ENCODE results near the gene SH3BGR.

SH3BGR gene

GRCh38 chr21:39456665-39457064 lies 4.9 kb downstream of the SH3BGR start:
- DNase-seq (ENCODE audit: low read depth in 2 of 2), result no peak

- DNase-seq (ENCODE audit: low read depth in 2 of 2), result no peak
These were observed 9.6 kb downstream of the SH3BGR start for GRCh38 chr21:39461419-39461818.

GRCh38 chr21:39463308-39463707 lies 11.5 kb downstream of the SH3BGR start:
- no peak for DNase-seq (ENCODE audit: low read depth in 2 of 2)

- no peak for DNase-seq (ENCODE audit: low read depth in 2 of 2)
These were observed 14.8 kb downstream of the SH3BGR start for GRCh38 chr21:39466584-39466983.

GRCh38 chr21:39467746-39468145 lies 16.0 kb downstream of the SH3BGR start:
- no peak for DNase-seq (ENCODE audit: low read depth in 2 of 2)

GRCh38 chr21:39468559-39468958 lies 16.8 kb downstream of the SH3BGR start:
- DNase-seq (ENCODE audit: low read depth in 2 of 2), result no peak

GRCh38 chr21:39471598-39471997 lies 19.8 kb downstream of the SH3BGR start:
- no peak for DNase-seq (ENCODE audit: low read depth in 2 of 2)

- DNase-seq (ENCODE audit: low read depth in 2 of 2), result no peak
These were observed 21.0 kb downstream of the SH3BGR start for GRCh38 chr21:39472786-39473185.

GRCh38 chr21:39474611-39475010 lies 22.8 kb downstream of the SH3BGR start:
- no peak for DNase-seq (ENCODE audit: low read depth in 2 of 2)

GRCh38 chr21:39479164-39479813 lies 27.5 kb downstream of the SH3BGR start:
- no peak for DNase-seq (ENCODE audit: low read depth in 2 of 2)

- no peak for DNase-seq (ENCODE audit: low read depth in 2 of 2)
These were observed 28.0 kb downstream of the SH3BGR start for GRCh38 chr21:39479814-39480182.

- DNase-seq (ENCODE audit: low read depth in 2 of 2), result no peak
These were observed 28.5 kb downstream of the SH3BGR start for GRCh38 chr21:39480271-39480670.

- no peak for DNase-seq (ENCODE audit: low read depth in 2 of 2)
These were observed 30.1 kb downstream of the SH3BGR start for GRCh38 chr21:39481886-39482285.

- no peak for DNase-seq (ENCODE audit: low read depth in 2 of 2)
These were observed 32.1 kb downstream of the SH3BGR start for GRCh38 chr21:39483917-39484316.

- no peak for DNase-seq (ENCODE audit: low read depth in 2 of 2)
These were observed 33.0 kb downstream of the SH3BGR start for GRCh38 chr21:39484711-39485276.

GRCh38 chr21:39489380-39489924 lies 37.7 kb downstream of the SH3BGR start:
- DNase-seq (ENCODE audit: low read depth in 2 of 2), result no peak

- DNase-seq (ENCODE audit: low read depth in 2 of 2), result no peak
These were observed 47.4 kb downstream of the SH3BGR start for GRCh38 chr21:39499156-39499555.

GRCh38 chr21:39502631-39503030 lies 50.9 kb downstream of the SH3BGR start:
- no peak for DNase-seq (ENCODE audit: low read depth in 2 of 2)

GRCh38 chr21:39503123-39503762 lies 51.5 kb downstream of the SH3BGR start:
- DNase-seq (ENCODE audit: low read depth in 2 of 2), result no peak

GRCh38 chr21:39504230-39504629 lies 52.5 kb downstream of the SH3BGR start:
- no peak for DNase-seq (ENCODE audit: low read depth in 2 of 2)

GRCh38 chr21:39510240-39510639 lies 58.5 kb downstream of the SH3BGR start:
- no peak for DNase-seq (ENCODE audit: low read depth in 2 of 2)

- DNase-seq (ENCODE audit: low read depth in 2 of 2), result no peak
These were observed 59.3 kb downstream of the SH3BGR start for GRCh38 chr21:39511102-39511501.

GRCh38 chr21:39513735-39514134 lies 62.0 kb downstream of the SH3BGR start:
- no peak for DNase-seq (ENCODE audit: low read depth in 2 of 2)
